ENCODE data around the gene SNAI3. TPM values are rescaled to one million over a fixed set of nuclear protein-coding genes. Genes with fewer than 3 reads are reported as not detected.

SNAI3 gene
- total RNA-seq, 4 donors from 2014 or later: 0.33 to 1.3 (median 1.3) TPM

DNA sequence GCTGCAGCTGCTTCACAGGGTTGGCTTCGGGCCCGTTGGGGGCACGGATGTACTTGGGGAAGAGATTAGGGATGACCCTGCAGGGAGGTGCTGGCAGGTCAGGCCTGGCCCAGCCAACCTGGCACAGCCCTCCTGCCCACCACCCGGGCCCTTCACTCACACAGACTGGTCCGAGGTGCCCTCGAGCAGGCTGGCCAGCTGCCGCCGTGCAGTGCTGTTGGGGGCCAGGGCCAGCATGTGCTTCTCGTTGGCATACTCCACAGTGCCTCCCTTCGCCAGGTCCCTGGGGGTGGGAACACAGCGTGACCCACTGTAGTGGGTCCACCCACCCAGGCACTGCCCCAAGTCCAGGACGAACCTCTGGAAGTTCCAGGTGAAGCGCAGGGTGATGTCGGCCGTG, 29.9 kb upstream of the SNAI3 start:
- Histone ChIP-seq H3K4me1 (peaks cover 0 to 4% of the 10 kb centered on the region in 2 donors), H3K36me3 (peaks cover 52 to 60% of the 10 kb centered on the region in 2 donors), H3K27ac (no peak overlapping the region), H3K9me3 (no peaks in the 10 kb centered on the region), H3K4me3 (replicated peaks in 1 of 3) (no peak overlapping the region), H3K27me3 (no peaks in the 10 kb centered on the region)
- DNase-seq: no peak
- WGBS, 2 donors: 92 to 100% methylated on average over 5 to 6 of the region's 15 CpGs
- intact Hi-C loops (cut with DNase I): no loop called here
- TF ChIP-seq POLR2A (IDR thresholded peaks at IDR 0.05) (no peak), CTCF (IDR thresholded peaks at IDR 0.05) (no peak)

DNA sequence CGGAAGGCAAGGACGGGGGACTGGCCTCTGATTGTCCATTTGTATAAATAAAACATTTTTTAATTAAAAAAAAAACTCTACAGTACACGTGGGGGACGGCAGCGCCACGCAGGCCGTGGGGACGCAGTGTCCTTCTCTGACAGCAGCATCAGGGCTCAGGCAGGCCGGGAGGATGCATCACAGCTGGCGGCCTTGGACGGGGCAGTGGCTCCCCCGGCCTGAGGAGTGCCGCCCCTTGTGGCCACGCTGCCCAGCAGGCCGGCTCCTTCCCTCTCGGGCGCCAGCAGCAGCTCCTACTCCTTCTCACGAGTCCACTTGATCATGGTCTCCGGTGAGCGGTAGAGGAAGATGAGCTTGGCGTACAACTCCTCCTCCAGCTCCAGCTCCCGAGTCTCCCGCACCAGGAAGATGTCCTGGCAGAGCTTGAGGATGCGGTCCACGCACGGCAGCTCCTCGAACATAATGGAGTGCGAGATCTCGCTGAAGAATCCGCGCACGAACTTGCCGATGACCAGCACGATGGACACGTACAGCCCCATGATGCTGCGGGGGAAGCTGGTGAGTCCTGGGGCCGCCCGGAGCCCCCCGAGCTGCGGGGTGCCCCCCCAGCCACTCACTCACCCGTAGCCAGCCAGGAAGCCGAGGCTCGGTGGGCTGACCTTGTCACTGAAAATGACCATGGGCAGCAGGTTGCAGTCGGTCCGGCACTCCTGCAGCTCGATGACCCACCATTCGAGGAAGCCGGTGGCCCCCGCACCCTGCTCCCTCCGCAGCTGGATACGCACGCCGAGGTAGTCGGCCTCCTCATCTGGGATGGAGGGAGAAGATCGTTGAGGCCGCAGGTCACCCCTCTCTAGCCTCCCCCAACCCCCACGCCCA, 29.2 kb upstream of the SNAI3 start:
- intact Hi-C loops (cut with DNase I): no loop called here
- no peak overlapping the region for H3K27ac ChIP-seq
- no peak for DNase-seq
- peaks cover 0 to 10% of the 10 kb centered on the region in 2 donors for H3K4me1 ChIP-seq
- H3K36me3 ChIP-seq: peaks cover 46 to 55% of the 10 kb centered on the region in 2 donors
- no peak overlapping the region for H3K4me3 ChIP-seq (replicated peaks in 1 of 3)
- H3K27me3 ChIP-seq: no peaks in the 10 kb centered on the region
- TF ChIP-seq CTCF (IDR thresholded peaks at IDR 0.05) (no peak), POLR2A (IDR thresholded peaks at IDR 0.05) (no peak)
- 96% methylated on average over 32 to 47 of the region's 57 CpGs for WGBS, 2 donors
- no peaks in the 10 kb centered on the region for H3K9me3 ChIP-seq

DNA sequence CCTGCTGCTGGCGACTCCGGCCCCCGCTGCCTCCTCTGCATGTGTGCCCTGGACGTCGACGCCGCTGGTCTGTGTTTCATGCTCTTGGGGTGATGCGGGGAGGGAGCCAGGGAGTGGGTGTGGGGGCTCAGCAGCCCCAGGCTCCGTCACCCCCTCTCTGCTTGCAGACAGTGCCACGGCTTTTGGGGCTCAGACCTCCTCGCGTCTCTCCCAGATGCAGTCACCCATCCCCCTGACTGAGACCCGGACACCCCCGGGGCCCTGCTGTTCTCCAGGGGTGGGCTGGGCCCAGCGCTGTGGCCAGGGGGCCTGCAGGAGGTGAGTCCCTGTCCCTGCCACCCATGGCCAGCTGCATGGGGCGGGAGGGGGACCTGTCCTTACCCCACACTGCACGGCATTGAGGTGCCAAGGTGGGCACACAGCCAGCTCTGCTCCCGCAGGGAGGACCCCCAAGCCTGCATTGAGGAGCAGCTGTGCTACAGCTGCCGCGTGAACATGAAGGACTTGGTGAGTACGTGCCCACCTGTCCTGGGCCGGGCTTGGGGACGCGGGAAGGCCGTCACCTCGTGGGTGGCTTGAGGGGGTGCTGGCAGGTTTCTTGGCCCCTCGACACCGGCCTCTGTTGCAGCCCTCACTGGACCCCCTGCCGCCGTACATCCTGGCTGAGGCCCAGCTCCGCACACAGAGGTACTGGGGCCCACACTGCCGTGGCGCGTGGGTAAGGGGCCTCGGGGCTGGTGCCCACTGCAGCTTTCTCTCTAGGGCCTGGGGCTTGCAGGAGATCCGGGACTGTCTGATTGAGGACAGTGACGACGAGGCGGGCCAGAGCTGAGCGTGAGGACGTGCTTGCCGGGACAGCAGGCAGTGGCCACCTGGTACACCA, 28.4 kb upstream of the SNAI3 start:
- Histone ChIP-seq H3K36me3 (peaks cover 37 to 50% of the 10 kb centered on the region in 2 donors), H3K27ac (no peak overlapping the region), H3K9me3 (no peaks in the 10 kb centered on the region), H3K27me3 (no peaks in the 10 kb centered on the region), H3K4me3 (replicated peaks in 1 of 3) (no peak overlapping the region), H3K4me1 (peaks cover 0 to 11% of the 10 kb centered on the region in 2 donors)
- 92 to 94% methylated on average over 15 to 37 of the region's 42 CpGs for WGBS, 2 donors
- no peak for DNase-seq
- intact Hi-C loops (cut with DNase I): no loop called here
- TF ChIP-seq CTCF (IDR thresholded peaks at IDR 0.05) (no peak), POLR2A (IDR thresholded peaks at IDR 0.05) (no peak)

GRCh38 chr16:88713568-88714419, 27.5 kb upstream of the SNAI3 start:
- 83 to 86% methylated on average over 8 to 17 of the region's 30 CpGs for WGBS, 2 donors
- no peak for DNase-seq
- H3K36me3 ChIP-seq: peaks cover 34 to 44% of the 10 kb centered on the region in 2 donors
- H3K27ac ChIP-seq: no peak overlapping the region
- no peak overlapping the region for H3K4me3 ChIP-seq (replicated peaks in 1 of 3)
- TF ChIP-seq POLR2A (IDR thresholded peaks at IDR 0.05) (no peak), CTCF (IDR thresholded peaks at IDR 0.05) (no peak)
- peaks cover 0 to 10% of the 10 kb centered on the region in 2 donors for H3K4me1 ChIP-seq
- no peaks in the 10 kb centered on the region for H3K27me3 ChIP-seq
- H3K9me3 ChIP-seq: no peaks in the 10 kb centered on the region
- intact Hi-C loops (cut with DNase I): no loop called here

All from thyroid gland (tissue), 4 donors.